Heart left ventricle (tissue), 16 donors: ENCODE measurements around the gene GLIPR1L2. TPM values are rescaled to one million over a fixed set of nuclear protein-coding genes. Genes with fewer than 3 reads are reported as not detected.
A peak's percentile ranks its signal among the peaks of the same experiment; 100 is the strongest.

Source experiments
- ATAC-seq, 4 donors: fragments of 200-7000 bp; cut with Tn5 transposase; one replicate each; pipeline ENCODE4 v1.9.1; 2020 to 2022; ENCODE audit warnings: moderate library complexity in 4 of 4, mild to moderate bottlenecking in 3 of 4, moderate number of reproducible peaks in 1 of 4
- DNase-seq, 5 donors: peaks; one replicate each; pipeline ENCODE4 v3.0.0-alpha.2; 2020
- H3K27ac ChIP-seq, 12 donors: fragments of 200-600 bp; sonication (generic) in 4 of 12; one replicate each; pipeline versions ENCODE4 v1.5.0 to v1.8.0; 2016 to 2022; ENCODE audit warnings: mild to moderate bottlenecking in 2 of 12
- H3K27me3 ChIP-seq, 9 donors: fragments of 200-600 bp; sonication (generic) in 2 of 9; one replicate each; pipeline versions ENCODE4 v1.5.1 to v1.8.0; 2016 to 2022; ENCODE audit warnings: mild to moderate bottlenecking in 3 of 9
- H3K36me3 ChIP-seq, 9 donors: fragments of 200-600 bp; sonication (generic) in 2 of 9; one replicate each; pipeline versions ENCODE4 v1.5.0 to v1.8.0; 2018 to 2022; ENCODE audit warnings: mild to moderate bottlenecking in 2 of 9
- H3K4me1 ChIP-seq, 12 donors: fragments of 200-600 bp; sonication (generic) in 4 of 12; one replicate each; pipeline versions ENCODE4 v1.5.0 to v1.8.0; 2016 to 2022; ENCODE audit warnings: mild to moderate bottlenecking in 3 of 12
- H3K4me3 ChIP-seq, 12 donors: fragments of 200-600 bp; sonication (generic) in 4 of 12; one replicate each; pipeline versions ENCODE4 v1.5.0 to v1.8.0; 2017 to 2022; ENCODE audit warnings: mild to moderate bottlenecking in 9 of 12, moderate library complexity in 4 of 12
- H3K9me3 ChIP-seq, 12 donors: fragments of 200-600 bp; sonication (generic) in 4 of 12; one replicate each; pipeline versions ENCODE4 v1.5.0 to v1.8.0; 2016 to 2022; ENCODE audit warnings: mild to moderate bottlenecking in 1 of 12
- CTCF ChIP-seq, 12 donors: fragments of 200-600 bp; sonication (generic) in 4 of 12; IDR thresholded peaks; one replicate each; pipeline versions ENCODE4 v1.5.0 to v1.8.0; 2018 to 2022; ENCODE audit warnings: antibody characterized with exemption in 12 of 12, mild to moderate bottlenecking in 5 of 12
- POLR2A ChIP-seq, 2 donors: fragments of 450-650 bp; IDR thresholded peaks; one replicate each; pipeline ENCODE4 v1.6.1; 2017; ENCODE audit warnings: antibody characterized with exemption in 2 of 2, mild to moderate bottlenecking in 2 of 2, moderate library complexity in 2 of 2
- WGBS, 4 donors: extraction: QIAGEN DNeasy Blood & Tissue Kit in 2 of 4; methylation state at CpG; one replicate each; pipeline versions ENCODE4 v1.1.5 to v1.1.7; 2013 to 2018; 5-methylcytosine and 5-hydroxymethylcytosine counted together
- intact Hi-C, 10 donors: fragments of 100-400 bp; cut with DNase I; formaldehyde crosslinking; loops; one replicate each; pipeline versions ENCODE4 v1.11.1 to v1.14.2; 2022
- polyA plus RNA-seq, 2 donors: library from polyadenylated mRNA; stranded (reverse); fragments of 200-250 nt; gene quantifications; one replicate each; pipeline ENCODE4 v1.2.3, GENCODE V29; 2013
- total RNA-seq, 9 donors: library from RNA; depleted of rRNA in 2 of 9; stranded (reverse); fragments of >200 nt in 2 of 9; fragmentation: NEBNext Ultra II Directional in 3 of 9; extraction: Animal tissue kit (Norgen Biotek cat#: 25700) in 3 of 9; gene quantifications; one replicate each; pipeline versions ENCODE4 v1.1.0 to v1.2.4, GENCODE V29; 2016 to 2023
- donor health status: ischemic (EF 13 %, LVEDD 7.1; RV severe dilation, severe dysfunction).
- donor health status: healthy with polysubstance abuse.
- donor health status: DM: no; HTN: yes; CAD: no.
- donor health status: DM: no; HTN: no; CAD: no.
- donor health status: ischemic (EF 25% LVEDD 6.9; RV normal size, moderate dysfunction).
- donor health status: ischemic (EF 25% LVEDD 5.7; RV mildly dilated, moderate dysfunction).
- donor health status: healthy.
- donor health status: DM: yes; HTN: yes; CAD: no.
- donor health status: ischemic (EF 35%, LVEDD 5.7; RV mildly dilated, moderate dysfunction).
- donor health status: nonischemic (EF 11% LVEDD 7.7; RV severe dilation, severe dysfunction).
- donor health status: DM: yes; HTN: yes; CAD: no.
- donor health status: PGD.
- donor health status: ischemic (EF 29% LVEDD 5.4; RV normal size, mild dysfunction).
- donor health status: nonischemic (EF 23%, LVEDD 6.1; RV moderate dilation, normal function).

GLIPR1L2 gene
- total and polyA plus RNA-seq, 11 donors = 0.71 to 4.4 (median 1.5) TPM

GRCh38 chr12:75349946-75350345, 40.9 kb upstream of the GLIPR1L2 start:
- intact Hi-C loops = no loop called here
- WGBS, 4 donors = 79 to 89% (median 86%) methylated on average over 3 to 4 of the region's 4 CpGs
- no peak overlapping the region for H3K4me3 ChIP-seq
- ATAC-seq (no peak), DNase-seq (peak in 1 of 5 donors; percentile 7)
- no peak for TF ChIP-seq POLR2A (IDR thresholded peaks at IDR 0.05)
- TF ChIP-seq CTCF (IDR thresholded peaks at IDR 0.05) = no peak
- peaks cover 0 to 17% (median 7%) of the 10 kb centered on the region in 12 donors for H3K9me3 ChIP-seq
- no peaks in the 10 kb centered on the region for H3K36me3 ChIP-seq
- H3K27ac ChIP-seq = no peak overlapping the region
- H3K4me1 ChIP-seq = no peaks in the 10 kb centered on the region
- H3K27me3 ChIP-seq = no peaks in the 10 kb centered on the region

- 72 to 85% (median 79%) methylated on average over 2 of the region's 2 CpGs for WGBS, 4 donors
- no peak for ATAC-seq
- intact Hi-C loops = no loop called here
Measured at GRCh38 chr12:75350413-75350812, 40.5 kb upstream of the GLIPR1L2 start.

GRCh38 chr12:75354011-75354410, 36.9 kb upstream of the GLIPR1L2 start:
- intact Hi-C loops = no loop called here
- TF ChIP-seq CTCF (IDR thresholded peaks at IDR 0.05) (no peak), POLR2A (IDR thresholded peaks at IDR 0.05) (no peak)
- no peaks in the 10 kb centered on the region for H3K27me3 ChIP-seq

More at GRCh38 chr12:75350413-75350812, 40.5 kb upstream of the GLIPR1L2 start:
- no peaks in the 10 kb centered on the region for H3K4me1 ChIP-seq
- no peaks in the 10 kb centered on the region for H3K36me3 ChIP-seq
- no peak overlapping the region for H3K27ac ChIP-seq
- TF ChIP-seq POLR2A (IDR thresholded peaks at IDR 0.05) (no peak), CTCF (IDR thresholded peaks at IDR 0.05) (no peak)
- peaks cover 0 to 19% (median 10%) of the 10 kb centered on the region in 12 donors for H3K9me3 ChIP-seq
- no peaks in the 10 kb centered on the region for H3K27me3 ChIP-seq
- DNase-seq = no peak
- no peak overlapping the region for H3K4me3 ChIP-seq

GRCh38 chr12:75360920-75361319, 30.0 kb upstream of the GLIPR1L2 start:
- no peaks in the 10 kb centered on the region for H3K36me3 ChIP-seq
- DNase-seq = no peak
- intact Hi-C loops = no loop called here

More at GRCh38 chr12:75354011-75354410, 36.9 kb upstream of the GLIPR1L2 start:
- H3K36me3 ChIP-seq = no peaks in the 10 kb centered on the region
- H3K9me3 ChIP-seq = peaks cover 0 to 24% (median 12%) of the 10 kb centered on the region in 12 donors
- no peak for ATAC-seq
- no peak overlapping the region for H3K27ac ChIP-seq
- no peaks in the 10 kb centered on the region for H3K4me1 ChIP-seq
- no peak for DNase-seq
- no peak overlapping the region for H3K4me3 ChIP-seq

More at GRCh38 chr12:75360920-75361319, 30.0 kb upstream of the GLIPR1L2 start:
- TF ChIP-seq CTCF (IDR thresholded peaks at IDR 0.05) = no peak
- TF ChIP-seq POLR2A (IDR thresholded peaks at IDR 0.05) = no peak
- Histone ChIP-seq H3K27ac (no peak overlapping the region), H3K4me3 (no peak overlapping the region), H3K27me3 (no peaks in the 10 kb centered on the region), H3K9me3 (peaks cover 0 to 3% (median 0%) of the 10 kb centered on the region in 12 donors), H3K4me1 (peaks cover 0 to 8% (median 0%) of the 10 kb centered on the region in 12 donors)
- ATAC-seq = no peak
